Measurements from ENCODE around the gene CHRNB2.

The CHRNB2 gene

DNA sequence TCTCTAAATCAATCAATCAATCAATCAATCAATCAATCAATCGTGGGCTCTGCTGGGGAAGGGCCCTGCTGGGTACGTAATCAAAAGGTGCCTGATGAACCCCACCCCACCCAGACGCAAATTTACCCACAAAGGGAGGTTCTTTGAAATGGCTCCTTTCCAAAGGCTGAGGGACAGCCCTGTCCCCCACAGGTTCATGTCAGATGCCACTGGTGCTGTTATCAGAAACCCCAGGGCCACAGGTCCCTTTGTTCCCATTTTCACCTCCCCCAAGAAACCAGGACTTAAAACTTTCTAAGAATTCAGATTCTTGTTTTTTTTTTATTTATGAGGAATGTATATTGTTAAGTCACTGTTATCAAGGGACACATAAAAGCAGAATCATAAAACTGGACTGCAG is 14.2 kb downstream of the CHRNB2 start:
- no peak for DNase-seq

DNA sequence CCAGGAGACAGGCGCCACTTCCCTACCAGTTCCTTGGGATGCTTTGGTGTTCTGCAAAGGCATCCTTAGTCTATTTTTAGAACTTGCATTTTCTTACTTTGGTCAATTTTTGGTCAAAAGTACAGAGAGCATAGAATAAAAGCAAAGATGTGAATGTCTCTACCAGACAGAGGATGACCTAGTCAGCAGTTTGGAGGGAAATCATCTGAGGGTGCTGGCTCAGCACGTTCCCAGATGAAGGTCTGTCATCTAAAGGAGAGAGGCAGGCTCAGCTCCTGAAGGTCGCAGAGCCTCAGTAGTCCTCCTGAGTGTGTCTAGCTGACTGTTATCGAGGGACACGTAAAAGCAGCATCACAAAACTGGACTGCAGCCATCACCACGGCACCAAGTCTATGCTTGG is 15.3 kb downstream of the CHRNB2 start:
- no peak for DNase-seq

DNA sequence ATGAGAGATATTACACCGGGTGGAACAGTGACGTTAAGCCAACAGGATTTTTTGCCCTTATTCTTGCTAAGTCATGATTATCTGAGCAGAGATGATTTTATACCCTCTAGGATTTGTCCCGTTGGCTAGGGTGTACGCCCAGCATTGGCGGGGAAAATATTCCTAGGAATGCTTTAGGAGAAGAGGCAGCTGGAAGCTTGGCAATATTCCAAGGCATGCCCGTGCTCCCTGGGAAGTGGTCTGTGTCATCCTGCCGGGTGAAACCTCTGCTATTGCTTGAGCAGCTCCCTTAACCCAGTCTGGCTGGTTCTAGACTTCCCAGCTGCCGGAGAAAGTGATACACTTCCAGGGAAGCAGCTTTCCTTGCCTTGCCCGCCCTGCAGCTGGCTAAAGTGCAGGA is 16.2 kb downstream of the CHRNB2 start:
- no peak for DNase-seq

DNA sequence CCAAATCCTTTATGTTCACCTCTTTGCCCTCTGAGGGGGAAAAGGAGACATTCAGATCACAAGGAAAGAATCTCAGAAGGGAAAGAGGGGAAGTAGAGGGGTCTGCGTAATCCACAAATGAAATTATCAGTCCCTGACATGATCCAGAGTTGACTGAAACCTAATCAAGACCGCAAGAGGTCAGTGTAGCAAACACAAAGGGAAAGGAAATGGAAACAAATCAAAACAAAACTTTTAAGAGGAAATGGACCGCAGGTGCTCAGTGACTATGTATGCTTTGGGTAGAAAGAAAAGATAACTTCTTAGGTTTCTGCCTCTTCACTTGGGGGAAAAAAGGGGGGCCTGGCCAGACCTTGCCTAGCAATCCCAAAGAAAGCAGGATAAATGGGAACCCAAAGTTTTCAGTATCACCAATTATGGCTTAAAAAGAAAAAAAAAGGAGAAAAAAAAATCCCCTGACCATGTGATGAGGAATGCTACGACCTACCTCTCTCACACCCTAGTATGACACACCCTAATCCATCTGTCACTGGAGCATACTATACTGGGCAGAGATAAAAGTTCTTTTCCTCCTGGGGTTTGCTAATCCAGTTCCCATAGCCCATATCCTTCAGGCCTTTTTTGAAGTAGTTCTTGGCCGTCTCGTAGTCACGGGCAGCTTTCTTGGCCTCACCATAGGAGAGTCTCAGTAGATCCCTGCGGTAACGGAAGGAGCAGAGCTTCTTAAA is 16.9 kb downstream of the CHRNB2 start:
- DNase-seq: no peak

DNA sequence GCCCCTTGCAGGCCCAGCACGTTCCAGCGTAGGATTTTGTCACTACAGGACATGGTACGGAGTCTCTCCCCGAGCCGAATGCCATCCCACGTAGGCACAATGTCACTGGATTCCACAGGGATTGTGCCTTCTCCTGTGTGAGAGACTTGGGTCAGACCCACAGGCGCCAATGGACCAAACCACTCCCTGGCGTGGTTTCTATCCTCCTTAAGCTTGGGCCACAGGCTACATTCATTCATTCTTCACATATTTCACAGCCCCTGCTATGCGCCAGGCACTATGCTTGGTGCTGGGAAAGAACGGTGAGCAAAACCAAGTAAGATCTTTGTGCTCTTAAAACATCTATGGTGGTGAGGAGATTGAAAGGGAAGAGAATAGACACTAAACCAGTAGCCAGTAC is 18.7 kb downstream of the CHRNB2 start:
- DNase-seq: no peak

DNA sequence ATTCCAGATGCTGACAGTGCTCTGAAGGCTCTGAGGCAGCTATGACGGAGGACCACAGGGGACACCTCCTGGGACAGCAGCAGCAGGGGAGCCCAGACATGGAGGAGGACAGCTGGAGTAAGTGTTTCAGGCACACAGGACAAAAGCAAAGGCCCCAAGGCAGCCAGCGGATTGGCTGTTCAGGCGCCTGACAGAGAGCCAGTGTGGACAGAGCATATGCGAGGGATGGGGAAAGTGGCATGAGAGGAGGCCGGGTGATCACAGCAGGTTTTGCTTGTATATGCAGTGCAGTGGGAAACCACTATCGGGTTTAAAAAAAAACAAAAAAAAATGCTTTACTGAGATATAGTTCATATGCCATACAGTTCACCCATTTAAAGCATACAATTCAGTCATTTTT is 19.1 kb downstream of the CHRNB2 start:
- no peak for DNase-seq

DNA sequence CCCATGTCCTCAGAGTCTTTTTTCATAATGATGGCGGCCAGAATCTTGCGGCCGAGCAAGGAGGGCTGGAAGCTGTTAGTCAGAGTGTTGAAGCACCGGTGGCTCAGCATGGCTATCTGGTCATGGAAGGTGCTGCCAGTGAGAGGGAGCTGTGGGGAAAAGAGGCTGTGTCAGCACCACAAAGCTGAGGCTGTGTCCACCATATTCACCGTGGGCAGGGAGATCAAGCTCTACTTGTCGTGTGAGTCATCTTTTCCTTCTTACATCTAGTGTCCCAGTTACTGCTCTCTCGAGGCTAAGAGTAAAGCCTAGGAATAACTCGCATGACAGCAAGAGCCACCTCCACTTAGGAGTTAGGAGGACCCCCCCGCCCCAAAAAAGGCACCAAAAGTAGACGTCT is 22.2 kb downstream of the CHRNB2 start:
- DNase-seq: no peak

DNA sequence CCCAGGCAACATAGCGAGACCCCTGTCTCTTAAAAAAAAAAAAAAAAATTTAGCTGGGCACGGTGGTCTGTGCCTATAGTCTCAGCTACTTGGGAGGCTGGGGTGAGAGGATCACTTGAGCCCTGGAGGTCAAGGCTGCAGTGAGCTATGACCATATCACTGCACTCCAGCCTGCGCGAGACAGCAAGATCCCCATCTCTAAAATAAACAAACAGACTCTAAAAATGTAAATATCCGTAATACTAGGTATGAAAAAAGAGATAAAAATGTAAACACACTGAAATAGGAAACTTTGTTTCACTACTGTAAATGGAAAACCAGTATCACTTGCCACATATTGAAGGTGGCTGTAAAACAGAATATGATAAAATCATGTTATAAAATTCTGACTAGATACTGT is 23.2 kb downstream of the CHRNB2 start:
- DNase-seq: no peak

DNA sequence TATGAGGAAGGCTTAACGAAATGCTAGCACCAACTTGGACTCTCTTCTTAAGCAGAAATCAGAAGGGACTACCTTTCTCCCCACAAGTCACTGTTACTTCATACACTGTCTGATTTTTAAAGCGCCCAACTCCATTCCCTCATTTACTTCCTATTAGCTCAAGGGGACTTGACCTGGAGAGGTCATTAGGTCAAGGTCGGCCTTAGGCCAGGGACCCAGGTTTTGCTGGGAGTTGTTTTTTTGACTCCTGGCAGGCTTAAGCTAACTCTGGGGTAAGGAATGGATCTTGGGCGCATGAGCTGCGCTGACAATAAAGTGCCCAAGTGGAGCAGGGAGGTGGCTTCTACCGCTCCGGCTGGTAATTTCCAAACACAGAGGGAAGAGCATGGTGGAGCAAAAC is 23.6 kb downstream of the CHRNB2 start:
- DNase-seq: no peak

DNA sequence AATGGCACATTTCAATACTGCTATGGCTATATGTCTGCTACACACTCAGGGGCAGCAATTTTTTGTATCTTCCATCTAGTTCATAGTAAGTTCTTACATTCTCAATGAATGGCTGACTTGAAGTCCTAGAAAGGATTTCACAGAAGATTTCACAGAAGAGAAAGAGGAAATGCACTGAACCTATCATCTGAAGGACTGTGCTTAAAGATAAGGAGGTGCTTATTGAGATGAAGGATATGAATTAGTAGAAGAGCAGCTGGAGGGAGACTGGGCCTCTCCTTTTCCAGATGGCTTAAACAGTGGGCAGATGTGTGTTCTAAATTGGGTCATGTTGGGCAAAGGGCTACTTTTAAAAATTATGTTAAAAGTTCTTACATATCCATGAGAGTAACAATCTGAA is 25.8 kb downstream of the CHRNB2 start:
- no peak for DNase-seq

DNA sequence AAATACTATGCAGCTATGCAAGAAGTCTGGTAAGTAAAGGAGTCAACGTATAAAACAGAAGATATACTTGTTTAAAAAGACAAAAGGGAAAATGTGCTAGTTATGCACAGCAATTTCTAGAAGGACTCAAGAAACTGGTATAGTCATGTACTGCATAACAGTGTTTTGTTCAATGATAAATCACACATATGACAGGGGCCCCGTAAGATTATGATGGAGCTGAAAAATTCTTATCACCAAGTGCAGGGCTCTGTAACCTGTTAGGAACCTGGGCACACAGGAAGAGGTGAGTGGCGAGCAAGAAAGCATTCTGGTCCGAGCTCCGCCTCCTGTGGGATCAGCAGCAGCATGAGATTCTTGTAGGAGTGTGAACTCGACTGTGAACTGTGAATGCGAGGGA is 27.2 kb downstream of the CHRNB2 start:
- no peak for DNase-seq

DNA sequence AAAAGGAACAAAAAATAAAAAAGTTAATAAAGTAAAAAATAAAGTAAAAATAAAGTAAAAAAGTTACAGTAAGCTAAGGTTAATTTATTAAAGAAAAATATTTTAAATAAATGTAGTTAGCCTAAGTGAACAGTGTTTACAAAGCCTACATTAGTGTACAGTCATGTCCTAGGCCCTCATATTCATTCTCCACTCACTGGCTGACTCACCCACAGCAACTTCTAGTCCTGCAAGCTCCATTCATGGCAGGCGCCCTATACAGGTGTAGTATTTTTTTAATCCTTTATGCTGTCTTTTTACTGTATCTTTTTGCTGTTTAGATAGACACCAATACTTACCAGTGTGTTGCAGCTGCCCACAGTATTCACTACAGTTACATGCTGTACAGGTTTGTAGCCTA is 28.0 kb downstream of the CHRNB2 start:
- no peak for DNase-seq

DNA sequence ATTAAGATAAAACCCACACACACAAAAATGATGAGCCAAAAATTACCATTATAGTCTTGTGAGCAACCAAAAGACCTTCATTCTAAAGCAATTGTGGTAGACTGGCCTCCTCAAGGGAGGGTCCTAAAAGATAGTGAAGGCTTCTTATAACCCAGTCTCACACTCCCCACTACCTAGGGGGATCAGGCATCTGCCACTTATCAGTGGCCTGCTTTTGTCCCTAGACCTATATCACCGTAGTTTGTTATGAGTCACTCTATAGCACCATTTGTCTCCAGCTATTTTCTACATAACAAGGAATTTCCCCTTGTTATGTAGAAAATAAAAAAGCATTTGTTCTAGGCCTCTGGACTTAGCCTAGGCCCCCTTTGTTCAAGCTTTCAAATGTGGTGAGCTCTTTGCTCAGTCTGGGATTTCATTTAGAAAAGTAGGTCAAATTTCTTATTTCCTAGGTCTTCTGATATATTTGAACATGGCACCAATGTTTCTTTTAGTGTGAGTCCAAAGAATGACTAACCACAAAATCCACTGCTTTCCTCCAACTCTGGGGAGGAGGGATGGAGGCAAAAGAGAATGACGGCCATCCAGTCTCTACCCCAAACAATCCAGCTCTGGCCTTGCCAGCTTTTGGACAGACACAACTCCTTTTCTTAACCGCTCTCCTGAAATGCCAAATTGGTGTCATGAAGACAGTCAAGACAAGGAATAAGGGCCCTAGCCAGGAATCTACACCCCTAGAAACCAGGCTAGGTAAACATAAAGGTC is 31.5 kb downstream of the CHRNB2 start:
- no peak for DNase-seq

DNA sequence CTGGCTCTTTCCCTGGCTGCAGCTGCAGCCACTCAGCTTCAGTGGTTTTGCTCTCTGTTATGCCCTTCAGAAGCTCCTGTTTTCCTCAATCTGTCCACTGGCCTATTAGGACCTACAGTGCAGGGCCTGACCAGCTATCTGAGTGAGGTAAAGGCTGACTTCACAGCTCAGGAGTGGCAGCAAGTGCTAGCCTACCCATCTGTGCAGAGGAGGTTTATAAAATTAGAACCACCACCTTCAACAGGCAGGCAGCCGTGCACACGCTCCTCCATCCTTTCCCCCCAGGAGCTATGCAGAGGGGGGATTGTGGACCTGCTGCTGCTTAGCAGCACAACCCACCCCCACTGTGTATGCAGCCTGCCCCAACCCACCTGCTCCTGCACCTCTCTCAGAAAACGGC is 32.1 kb downstream of the CHRNB2 start:
- DNase-seq: no peak

DNA sequence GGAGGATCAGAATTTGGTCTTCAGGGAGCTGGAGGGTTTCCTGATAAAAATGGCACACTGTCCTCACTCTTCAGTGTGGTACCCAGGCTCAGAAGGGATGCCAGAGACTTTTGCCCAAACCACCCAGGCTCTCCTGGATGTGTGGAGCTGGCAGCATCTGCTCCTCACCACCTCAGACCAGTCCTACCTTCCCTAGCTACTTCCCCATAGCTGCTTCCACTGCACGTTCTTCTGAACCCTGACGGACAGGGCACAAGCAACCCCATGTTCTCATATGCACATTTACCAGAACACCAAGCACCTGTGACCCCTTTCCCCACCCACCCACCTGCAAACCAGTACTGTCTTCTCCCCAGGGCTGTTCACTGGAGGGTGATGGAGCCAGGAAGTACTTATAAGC is 35.7 kb downstream of the CHRNB2 start:
- no peak for DNase-seq

DNA sequence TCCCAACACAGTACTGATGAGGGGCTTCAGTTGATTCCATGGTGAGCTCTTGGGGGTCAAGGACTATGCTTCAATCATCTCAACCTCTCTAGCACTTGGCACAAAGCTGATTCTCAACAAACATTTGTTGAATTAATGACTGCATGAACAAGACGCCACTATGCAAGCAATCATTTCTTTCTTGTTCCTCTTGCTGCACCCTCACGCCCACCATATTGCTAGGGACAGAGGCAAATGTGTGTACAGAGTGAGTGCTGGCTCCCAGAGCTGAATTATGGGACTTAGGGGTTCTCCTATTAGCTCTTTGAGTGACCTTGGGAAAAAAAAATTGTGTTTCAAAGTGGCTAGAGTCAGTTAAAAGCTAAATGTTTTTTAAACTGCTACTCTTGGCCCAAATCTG is 38.0 kb downstream of the CHRNB2 start:
- no peak for DNase-seq

DNA sequence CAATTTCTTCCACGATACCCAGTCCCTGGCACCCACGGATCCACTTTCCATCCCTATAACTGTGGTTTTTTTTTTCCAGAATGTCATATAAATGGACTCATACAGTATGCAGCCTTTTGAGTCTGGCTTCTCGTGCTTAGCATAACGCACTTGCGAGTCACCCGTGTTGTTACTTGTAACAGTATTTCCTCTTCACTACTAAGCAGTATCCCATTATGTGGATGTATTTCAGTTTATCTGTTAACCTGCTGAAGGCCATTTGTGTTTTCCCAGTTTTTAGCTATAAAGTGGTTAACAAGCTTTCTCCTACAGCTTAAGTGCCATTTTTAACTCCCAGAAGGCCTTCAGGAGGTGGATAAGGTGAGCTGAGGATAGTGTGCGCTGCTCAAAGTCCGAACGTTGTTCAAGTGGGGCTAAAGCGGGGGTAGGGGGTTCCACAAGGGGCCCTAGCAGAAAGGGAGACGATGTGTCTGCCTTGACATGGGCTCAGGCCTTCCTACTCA is 39.6 kb downstream of the CHRNB2 start:
- peak in 1 of 2 experiments; percentile 76 for DNase-seq

DNA sequence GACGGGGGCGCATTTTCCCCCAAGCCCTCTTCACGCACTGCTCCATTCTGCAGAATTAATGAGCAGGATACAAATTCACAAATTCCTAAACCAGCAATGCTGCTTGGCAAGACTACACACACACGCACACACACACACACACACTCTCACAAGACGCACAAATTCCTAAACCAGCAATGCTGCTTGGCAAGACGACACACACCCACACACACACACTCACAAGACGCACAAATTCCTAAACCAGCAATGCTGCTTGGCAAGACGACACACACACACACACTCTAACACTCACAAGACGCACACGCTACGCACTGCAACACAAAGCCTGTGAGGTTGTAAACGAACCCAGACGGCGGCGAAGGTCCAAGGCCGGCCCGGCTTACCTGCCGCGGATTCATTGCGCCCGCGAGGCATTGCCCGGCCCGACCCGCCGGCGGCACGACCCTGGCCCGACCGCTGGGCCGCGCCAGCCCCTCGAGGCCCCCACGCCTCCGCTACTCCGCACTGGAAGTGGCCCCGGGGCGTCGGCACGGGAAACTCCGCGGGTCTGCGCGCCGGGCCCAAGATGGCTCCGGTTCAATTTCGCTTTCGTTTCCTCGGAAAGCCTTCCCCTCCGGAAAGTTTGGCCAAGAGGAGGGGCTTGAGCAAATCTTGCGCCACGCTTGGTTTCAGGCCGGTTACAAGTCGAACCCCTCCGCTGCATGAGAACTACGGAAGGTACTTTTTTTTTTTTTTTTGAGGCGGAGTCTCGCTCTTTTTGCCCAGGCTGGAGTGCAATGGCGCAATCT is 40.2 kb downstream of the CHRNB2 start, which contains the start of gene ADAR:
TSS of gene ADAR (minus strand) at position 578 of the 788 bp plus-strand sequence. CDS start at position 398, 180 bp downstream.
- DNase-seq: peak; percentile 77 to 83

DNA sequence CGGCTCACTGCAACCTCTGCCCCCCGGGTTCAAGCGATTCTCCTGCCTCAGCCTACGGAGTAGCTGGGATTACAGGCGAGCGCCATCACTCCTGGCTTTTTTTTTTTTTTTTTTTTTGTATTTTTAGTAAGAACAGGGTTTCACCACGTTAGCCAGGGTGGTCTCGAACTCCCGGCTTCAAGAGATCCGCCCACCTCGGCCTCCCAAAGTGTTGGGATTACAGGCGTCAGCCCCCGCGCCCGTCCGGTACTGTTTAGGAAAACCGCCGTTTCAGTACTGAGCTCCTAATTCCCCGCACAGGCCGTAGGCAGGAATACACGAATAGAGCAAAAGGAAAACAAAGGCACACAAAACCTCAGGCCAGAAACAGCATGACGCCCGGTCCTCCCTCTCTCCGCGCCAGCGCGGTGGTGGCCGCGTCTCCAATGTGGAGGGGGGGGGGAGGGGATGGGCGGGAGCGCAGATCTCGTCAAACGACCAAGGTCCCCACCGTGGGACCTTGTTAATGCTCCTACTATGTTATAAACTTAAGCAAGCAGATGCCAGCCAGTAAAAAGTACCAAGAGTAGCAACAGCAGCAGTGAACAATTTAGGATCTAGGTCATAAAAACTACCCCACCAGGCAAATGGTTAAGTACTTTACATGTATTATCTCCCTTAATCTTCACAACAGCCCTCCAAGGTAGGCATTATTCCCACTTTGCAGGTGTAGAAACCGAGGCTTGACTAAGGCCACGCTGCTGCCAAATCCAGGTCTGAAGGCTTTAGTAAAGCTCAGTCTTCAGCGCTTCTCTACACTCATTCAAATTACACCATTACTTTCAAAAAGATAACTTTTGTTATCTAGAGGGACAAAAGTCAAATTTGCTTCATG is 41.1 kb downstream of the CHRNB2 start:
- peak; percentile 68 to 86 for DNase-seq

DNA sequence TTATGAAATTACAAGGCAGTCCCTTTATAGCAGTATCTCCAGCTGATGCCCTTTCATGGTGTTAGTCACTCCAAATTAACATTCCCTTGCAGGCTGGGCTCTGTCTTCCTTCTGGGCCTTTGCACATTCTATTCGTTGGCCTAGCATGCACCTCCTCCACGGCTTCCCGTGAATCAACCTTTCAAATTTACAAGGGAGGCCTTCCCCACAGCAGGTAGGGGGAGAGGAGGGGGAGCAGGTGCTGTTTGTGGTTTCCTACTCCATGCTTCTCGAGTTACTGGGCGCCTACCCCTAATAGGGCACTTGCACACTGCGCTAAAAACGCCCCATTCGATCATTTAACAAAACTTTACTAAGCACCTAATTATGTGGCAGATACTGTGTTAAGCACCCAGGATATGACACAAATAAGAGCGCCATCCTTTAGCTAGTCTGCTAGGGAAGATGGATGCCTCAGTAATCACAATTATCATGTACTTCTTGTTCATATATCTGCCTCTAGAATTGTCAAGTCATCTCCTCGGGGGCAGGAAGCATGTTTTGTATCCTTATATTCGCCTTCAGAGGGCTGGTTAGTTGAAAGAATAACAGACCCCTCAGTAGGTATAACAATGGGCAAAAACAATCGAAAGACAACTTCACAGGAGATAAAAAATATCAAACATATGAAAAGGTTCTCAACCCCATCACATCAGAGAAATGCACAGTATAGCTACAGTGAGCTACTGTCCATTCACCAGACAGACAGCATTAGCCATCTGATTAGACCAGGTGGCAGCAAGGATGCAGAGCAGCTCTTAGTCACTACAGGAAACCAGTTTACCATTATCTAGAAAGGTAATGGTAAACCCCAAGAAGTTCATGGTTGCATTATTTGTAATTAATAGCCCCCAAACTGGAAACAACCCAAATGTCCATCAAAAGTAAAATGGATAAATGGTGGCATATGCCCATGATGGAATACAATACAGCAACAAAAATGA is 42.1 kb downstream of the CHRNB2 start:
- peak in 1 of 2 experiments; percentile 32 for DNase-seq

Data from NCI-H187 (cell line).